HL-60 (cell line): ENCODE results near the gene EXOG.

Source experiments
- DNase-seq, 2 experiments: peaks; one replicate each; pipeline ENCODE4 v3.0.0-alpha.2; 2010 to 2020; ENCODE audit warnings: low read depth in 1 of 2, low spot score in 1 of 2
- H3K27ac ChIP-seq: fragments of 250-450 bp; sonication (Bioruptor Pico); replicated peaks from 2 replicates; pipeline ENCODE4 v1.5.1; 2020; ENCODE audit warnings: mild to moderate bottlenecking, moderate library complexity
- H3K27me3 ChIP-seq: fragments of 250-450 bp; sonication (Bioruptor Pico); 2 replicates; pipeline ENCODE4 v1.5.1; 2021; ENCODE audit warnings: mild to moderate bottlenecking, moderate library complexity; ENCODE audit not compliant: insufficient read depth, poor library complexity, severe bottlenecking
- H3K4me3 ChIP-seq: replicated peaks from 2 replicates; pipeline ENCODE4 v1.5.1; 2011; ENCODE audit warnings: mild to moderate bottlenecking, control low read depth, low read length; ENCODE audit not compliant: insufficient read depth
- GABPA ChIP-seq: IDR thresholded peaks from 2 replicates; pipeline ENCODE4 v1.6.1; 2012; ENCODE audit warnings: low read depth
- POLR2AphosphoS5 ChIP-seq: IDR thresholded peaks from 2 replicates; pipeline ENCODE4 v1.6.1; 2012; ENCODE audit warnings: low read depth
- SPI1 ChIP-seq: IDR thresholded peaks from 2 replicates; pipeline ENCODE4 v1.6.1; 2012; ENCODE audit warnings: low read depth, mild to moderate bottlenecking, borderline replicate concordance
- TF ChIP-seq, protein P1 (sequence below): IDR thresholded peaks from one replicate; pipeline ENCODE4 v1.5.1; 2011; ENCODE audit warnings: low read length, control low read depth, inconsistent platforms; ENCODE audit not compliant: insufficient read depth
- TF ChIP-seq, protein P2 (sequence below): IDR thresholded peaks from 2 replicates; pipeline ENCODE4 v1.6.1; 2012; ENCODE audit warnings: low read depth; ENCODE audit not compliant: insufficient replicate concordance

The EXOG gene

DNA sequence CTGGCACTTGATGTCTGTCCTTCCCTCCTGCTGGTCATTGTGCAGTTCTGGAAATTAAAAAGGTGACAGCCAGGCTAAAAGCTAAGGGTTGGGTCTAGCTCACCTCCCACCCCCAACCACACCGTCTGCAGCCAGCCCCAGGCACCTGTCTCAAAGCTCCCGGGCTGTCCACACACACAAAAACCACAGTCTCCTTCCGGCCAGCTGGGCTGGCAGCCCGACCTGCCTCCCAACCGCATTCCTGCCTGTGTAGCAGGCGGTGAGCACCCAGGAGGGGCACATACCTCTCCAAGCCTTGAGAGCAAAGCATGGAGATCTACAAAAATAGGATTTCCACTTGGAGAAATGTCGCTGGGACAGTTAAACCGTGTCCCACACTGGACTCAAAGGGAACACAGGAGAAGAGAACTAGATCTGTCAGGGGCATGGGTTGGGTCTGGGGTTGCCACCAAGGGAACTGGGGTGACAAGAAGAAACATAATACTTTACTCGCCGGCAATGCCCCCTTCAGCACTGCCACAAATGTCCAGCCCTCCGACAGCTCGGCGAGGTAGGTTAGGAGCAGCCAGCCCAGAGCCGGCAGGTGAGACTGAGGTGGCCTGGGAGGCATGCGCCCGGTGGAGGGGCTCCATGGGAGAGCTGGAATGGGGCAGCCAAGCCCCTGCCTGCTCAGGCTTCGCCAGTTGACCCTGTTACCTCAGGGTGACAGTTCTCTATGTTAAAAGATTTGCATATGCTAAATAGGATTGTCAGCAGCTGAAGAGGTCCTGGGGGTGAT is 52.2 kb downstream of the EXOG start:
- peaks cover 7% of the 10 kb centered on the region for H3K27me3 ChIP-seq
- TF ChIP-seq, protein P1, sequence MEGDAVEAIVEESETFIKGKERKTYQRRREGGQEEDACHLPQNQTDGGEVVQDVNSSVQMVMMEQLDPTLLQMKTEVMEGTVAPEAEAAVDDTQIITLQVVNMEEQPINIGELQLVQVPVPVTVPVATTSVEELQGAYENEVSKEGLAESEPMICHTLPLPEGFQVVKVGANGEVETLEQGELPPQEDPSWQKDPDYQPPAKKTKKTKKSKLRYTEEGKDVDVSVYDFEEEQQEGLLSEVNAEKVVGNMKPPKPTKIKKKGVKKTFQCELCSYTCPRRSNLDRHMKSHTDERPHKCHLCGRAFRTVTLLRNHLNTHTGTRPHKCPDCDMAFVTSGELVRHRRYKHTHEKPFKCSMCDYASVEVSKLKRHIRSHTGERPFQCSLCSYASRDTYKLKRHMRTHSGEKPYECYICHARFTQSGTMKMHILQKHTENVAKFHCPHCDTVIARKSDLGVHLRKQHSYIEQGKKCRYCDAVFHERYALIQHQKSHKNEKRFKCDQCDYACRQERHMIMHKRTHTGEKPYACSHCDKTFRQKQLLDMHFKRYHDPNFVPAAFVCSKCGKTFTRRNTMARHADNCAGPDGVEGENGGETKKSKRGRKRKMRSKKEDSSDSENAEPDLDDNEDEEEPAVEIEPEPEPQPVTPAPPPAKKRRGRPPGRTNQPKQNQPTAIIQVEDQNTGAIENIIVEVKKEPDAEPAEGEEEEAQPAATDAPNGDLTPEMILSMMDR: no peak
- no peak for TF ChIP-seq GABPA
- no peak for TF ChIP-seq SPI1
- TF ChIP-seq, protein P2, sequence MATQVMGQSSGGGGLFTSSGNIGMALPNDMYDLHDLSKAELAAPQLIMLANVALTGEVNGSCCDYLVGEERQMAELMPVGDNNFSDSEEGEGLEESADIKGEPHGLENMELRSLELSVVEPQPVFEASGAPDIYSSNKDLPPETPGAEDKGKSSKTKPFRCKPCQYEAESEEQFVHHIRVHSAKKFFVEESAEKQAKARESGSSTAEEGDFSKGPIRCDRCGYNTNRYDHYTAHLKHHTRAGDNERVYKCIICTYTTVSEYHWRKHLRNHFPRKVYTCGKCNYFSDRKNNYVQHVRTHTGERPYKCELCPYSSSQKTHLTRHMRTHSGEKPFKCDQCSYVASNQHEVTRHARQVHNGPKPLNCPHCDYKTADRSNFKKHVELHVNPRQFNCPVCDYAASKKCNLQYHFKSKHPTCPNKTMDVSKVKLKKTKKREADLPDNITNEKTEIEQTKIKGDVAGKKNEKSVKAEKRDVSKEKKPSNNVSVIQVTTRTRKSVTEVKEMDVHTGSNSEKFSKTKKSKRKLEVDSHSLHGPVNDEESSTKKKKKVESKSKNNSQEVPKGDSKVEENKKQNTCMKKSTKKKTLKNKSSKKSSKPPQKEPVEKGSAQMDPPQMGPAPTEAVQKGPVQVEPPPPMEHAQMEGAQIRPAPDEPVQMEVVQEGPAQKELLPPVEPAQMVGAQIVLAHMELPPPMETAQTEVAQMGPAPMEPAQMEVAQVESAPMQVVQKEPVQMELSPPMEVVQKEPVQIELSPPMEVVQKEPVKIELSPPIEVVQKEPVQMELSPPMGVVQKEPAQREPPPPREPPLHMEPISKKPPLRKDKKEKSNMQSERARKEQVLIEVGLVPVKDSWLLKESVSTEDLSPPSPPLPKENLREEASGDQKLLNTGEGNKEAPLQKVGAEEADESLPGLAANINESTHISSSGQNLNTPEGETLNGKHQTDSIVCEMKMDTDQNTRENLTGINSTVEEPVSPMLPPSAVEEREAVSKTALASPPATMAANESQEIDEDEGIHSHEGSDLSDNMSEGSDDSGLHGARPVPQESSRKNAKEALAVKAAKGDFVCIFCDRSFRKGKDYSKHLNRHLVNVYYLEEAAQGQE: no peak
- no peak for TF ChIP-seq POLR2AphosphoS5
- no peak for DNase-seq

DNA sequence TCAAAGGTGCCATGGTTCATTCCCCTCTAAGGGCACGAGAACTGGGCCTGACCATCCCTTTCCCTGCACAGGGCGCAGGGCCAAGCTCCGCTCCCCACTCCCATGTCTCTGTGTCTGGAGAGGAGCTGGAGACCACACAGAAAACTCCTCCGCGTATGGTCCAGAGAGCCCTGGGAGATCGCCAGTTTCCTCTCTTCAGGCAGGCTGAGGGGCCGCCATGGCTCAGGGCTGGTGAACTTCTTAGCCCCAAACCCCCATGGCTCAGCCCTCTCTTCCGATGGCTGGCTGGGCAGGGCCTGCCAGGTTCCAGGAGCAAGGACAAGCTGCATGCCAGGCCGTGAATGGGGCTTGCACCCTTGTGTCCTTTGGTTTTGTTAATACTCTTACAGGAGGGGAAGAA is 52.9 kb downstream of the EXOG start:
- TF ChIP-seq, protein P1: no peak
- TF ChIP-seq GABPA: no peak
- TF ChIP-seq, protein P2: no peak
- no peak for TF ChIP-seq POLR2AphosphoS5
- no peak for TF ChIP-seq SPI1
- no peak for DNase-seq
- H3K27ac ChIP-seq: no peak overlapping the region

More for the DNA sequence above, 52.2 kb downstream of the EXOG start:
- Histone ChIP-seq H3K4me3 (no peak overlapping the region), H3K27ac (no peak overlapping the region)

DNA sequence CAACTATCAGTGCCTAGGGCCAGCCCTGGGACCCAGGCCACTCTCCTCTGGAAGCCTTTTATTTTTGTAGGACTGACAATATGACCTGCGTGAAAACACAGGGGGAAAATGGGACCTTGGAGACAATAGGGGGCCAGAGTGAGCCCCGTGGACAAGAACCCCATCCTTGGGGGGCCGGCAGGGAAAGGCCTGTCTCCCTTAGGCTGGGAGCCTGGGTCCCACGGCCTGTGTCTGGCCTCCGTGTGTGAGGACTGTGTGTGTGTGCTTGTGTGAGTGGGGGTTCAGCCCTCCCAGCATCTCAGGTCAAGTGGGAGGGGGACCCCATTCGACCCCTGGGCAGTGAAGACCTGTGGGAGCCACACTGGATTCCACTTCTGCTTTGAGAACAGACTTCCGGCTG is 53.3 kb downstream of the EXOG start:
- Histone ChIP-seq H3K27me3 (peaks cover 7% of the 10 kb centered on the region), H3K27ac (no peak overlapping the region), H3K4me3 (no peak overlapping the region)
- DNase-seq: no peak
- TF ChIP-seq GABPA (no peak), POLR2AphosphoS5 (no peak)
- TF ChIP-seq, protein P1: no peak
- TF ChIP-seq, protein P2: no peak

More for the DNA sequence above, 52.9 kb downstream of the EXOG start:
- Histone ChIP-seq H3K27me3 (peaks cover 7% of the 10 kb centered on the region), H3K4me3 (no peak overlapping the region)
